SH-SY5Y (cell line): ENCODE measurements around the gene ONECUT3.

Experiments used
- GATA2 ChIP-seq: IDR thresholded peaks from 2 replicates; pipeline ENCODE4 v1.6.1; 2011; ENCODE audit warnings: mild to moderate bottlenecking, low read depth, low read length
- GATA3 ChIP-seq: IDR thresholded peaks from 2 replicates; pipeline ENCODE4 v1.6.1; 2011; ENCODE audit warnings: low read depth, mild to moderate bottlenecking, low read length, moderate library complexity

ONECUT3 gene

DNA sequence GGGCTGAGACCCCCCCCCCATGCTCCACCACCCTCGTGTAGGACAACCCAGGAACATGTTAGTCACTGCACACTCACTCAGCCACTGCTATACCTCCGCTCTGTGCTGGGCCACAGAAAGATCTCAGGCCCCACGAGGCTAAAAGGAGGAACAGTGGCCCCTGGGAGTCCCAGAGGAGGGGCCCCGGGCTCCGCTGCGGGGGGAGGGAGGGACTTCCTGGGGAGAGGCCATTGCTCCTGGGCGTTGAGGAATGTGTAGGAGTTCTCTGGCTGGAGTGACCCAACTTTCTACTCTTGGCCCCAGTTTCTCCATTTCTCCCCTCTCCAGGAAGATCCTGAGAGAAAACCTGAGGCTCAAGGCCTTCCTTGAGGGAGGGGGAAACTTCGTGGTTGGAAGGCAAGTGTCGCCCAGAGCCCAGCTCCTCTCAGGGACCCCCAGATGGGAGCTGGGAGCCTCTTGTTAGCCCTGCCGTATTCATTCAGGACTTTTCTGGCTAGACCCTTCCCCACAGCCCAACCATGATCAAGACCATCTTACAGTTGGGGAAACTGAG lies 13.6 kb downstream of the ONECUT3 start:
- TF ChIP-seq GATA2: no peak
- no peak for TF ChIP-seq GATA3

DNA sequence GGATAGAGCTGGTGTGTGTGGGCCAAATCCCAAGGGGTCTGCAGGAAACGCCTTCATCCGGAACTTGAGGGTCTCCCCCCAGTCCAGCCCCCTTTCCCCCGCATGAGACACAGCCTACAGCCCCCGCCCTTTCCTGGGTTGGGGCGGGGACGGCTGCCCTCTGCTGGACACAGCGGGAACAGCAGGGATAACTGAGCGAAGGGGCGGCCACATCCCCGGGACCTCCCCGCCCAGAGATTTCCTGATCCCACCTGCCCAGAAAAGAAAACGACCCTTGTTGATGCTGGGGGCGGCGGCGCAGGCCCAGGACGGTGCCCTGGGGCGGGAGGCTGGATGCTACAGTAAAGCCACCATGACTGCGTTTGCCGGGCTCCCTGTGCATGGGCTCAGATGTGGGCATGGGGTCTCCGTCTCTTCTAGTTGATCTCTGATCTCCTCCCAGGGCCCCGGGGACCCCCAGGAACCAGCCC lies 14.2 kb downstream of the ONECUT3 start:
- TF ChIP-seq GATA3: no peak
- no peak for TF ChIP-seq GATA2

DNA sequence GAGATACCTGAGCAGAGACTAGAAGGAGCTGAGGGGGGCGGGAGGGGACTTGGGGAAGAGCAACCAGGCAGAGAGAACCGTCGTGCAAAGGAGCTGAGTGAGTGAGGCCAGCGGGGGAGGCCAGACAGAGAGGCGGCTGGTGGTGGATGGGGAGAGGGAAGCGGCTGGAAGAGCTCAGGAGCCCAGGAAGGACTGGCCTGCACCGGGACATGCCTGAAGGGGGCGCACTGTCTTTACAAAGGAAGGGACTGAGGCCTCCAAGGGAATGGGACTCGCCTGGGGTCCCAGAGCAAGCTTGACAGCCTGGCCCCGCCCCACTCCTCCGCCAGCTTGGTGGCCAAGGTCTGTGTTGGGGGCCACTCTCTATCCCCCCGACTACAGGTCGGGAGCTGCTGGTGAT lies 14.9 kb downstream of the ONECUT3 start:
- no peak for TF ChIP-seq GATA2
- TF ChIP-seq GATA3: no peak

DNA sequence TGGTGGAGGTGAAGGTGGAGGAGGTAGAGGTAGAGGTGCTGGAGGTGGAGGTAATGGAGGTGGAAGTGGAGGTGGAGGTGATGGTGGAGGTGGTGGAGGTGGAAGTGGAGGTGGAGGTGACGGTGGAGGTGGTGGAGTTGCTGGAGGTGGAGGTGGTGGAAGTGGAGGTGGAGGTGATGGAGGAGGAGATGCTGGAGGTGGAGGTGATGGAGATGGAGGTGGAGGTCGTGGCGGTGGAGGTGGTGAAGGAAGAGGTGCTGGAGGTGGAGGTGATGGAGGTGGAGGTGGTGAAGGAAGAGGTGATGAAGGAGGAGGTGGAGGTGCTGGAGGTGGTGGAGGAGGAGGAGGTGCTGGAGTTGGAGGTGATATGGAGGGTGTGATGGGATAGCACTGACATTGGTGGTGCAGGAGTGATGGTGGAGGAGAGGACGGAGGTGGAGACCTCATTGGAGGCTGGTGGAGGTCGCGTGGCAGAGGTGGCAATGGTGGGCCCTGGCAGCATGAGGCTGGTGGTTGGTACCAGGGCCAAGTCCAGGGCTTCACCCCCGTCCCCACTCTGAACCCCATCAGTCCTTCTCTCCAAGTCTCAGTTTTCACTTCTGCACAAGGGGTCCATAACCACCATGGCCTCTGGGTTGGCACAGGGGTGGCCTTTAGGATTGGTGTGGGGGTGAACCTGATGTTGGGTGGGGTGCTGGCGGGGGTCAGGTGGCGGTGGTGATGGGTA lies 15.8 kb downstream of the ONECUT3 start:
- TF ChIP-seq GATA3 (no peak), GATA2 (no peak)

DNA sequence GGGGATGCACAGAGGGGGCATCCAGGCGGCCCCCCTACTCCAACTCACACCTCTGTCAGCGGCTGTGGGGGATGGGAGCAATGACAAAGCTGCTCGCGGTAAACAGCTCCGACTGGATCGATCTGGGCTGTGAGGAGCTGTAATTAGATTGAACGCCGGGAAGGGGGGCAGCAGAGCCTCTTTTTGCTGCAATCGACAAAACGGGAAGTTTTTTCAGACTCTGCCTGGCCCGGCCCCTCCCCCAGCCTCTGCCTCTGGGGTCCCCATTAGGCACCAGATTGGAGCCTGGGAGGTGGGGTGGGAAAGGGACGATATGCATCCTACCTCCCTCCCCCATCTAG lies 16.3 kb downstream of the ONECUT3 start:
- TF ChIP-seq GATA2 (no peak), GATA3 (no peak)

DNA sequence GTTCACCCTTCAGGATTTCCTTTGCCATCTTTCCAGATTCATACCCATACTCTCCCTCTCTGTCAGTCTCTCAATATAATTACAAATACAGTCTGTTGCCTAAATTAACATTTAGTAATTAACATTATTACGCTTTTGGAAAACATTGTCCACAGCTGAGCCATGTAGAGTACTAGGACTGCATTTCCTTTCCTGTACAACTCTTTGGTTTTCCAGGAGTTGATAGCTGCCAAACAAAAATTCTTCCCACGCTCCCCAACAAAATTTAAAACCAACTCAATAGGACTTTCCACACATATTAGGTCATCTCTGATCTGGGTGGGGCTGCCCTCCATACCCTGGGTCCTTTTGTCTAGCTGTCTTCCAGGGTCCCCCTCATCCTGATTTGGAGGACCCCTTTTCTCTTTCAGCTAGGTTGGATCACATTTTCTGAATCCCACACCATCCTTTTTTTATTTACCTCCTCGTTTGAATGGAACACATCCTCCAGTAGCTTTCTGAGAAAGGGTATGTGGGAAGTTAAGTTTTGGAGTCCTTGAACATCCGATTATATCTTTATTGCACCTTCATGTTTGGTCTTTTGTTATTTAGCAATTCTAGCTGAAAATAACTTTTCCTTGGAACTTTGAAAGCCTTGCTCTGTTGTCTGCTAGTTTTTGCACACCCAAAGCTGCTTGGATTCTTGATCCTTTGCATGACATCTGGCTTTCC lies 17.7 kb downstream of the ONECUT3 start:
- no peak for TF ChIP-seq GATA3
- TF ChIP-seq GATA2: no peak

DNA sequence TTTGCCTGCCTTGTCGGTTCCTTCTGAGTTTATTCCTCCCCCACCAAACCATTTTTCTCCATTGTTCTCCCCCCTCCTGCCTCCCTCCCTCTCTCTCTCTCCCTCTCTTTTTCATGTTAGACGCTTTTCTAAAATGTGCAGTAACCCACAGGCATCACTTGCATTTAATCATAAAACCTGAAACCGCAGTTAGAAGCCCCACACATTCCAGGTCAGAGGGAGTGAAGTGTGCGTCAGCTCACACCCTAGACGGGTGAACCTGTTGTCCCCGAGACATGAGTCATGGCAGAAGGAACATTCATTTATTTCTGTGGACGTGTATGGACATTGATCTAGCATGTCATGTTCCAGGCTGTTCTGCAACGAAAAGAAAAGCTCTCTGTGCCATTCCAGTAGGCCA lies 19.9 kb downstream of the ONECUT3 start:
- TF ChIP-seq GATA2: no peak
- no peak for TF ChIP-seq GATA3

DNA sequence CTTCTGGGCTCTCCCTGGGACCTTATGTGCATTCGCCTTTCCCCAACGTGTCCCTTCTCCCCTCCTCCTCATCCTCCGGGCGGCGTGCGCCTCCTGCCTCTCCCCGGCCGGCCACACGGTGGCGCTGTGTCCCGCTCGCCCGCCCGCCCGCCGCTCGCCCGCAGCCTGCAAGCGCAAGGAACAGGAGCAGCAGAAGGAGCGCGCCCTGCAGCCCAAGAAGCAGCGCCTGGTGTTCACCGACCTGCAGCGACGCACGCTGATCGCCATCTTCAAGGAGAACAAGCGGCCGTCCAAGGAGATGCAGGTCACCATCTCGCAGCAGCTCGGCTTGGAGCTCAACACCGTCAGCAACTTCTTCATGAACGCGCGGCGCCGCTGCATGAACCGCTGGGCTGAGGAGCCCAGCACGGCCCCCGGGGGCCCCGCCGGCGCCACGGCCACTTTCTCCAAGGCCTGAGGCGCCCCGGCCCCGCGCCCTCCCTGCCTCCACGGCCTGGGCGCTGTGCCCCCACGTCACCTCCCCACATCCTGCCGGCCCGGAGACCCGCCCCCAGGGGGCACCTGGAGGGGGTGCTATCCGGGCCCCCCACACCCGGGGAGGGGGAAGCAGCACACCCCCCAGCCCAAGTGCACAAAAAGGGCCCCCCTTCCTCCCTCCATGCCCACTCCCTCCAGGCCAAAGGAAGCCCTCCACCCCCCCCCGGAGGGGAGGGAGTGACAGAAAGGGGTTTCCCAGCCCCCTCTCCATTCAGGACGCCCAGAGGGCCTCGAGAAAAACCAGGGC lies 21.9 kb downstream of the ONECUT3 start:
- no peak for TF ChIP-seq GATA3
- no peak for TF ChIP-seq GATA2

DNA sequence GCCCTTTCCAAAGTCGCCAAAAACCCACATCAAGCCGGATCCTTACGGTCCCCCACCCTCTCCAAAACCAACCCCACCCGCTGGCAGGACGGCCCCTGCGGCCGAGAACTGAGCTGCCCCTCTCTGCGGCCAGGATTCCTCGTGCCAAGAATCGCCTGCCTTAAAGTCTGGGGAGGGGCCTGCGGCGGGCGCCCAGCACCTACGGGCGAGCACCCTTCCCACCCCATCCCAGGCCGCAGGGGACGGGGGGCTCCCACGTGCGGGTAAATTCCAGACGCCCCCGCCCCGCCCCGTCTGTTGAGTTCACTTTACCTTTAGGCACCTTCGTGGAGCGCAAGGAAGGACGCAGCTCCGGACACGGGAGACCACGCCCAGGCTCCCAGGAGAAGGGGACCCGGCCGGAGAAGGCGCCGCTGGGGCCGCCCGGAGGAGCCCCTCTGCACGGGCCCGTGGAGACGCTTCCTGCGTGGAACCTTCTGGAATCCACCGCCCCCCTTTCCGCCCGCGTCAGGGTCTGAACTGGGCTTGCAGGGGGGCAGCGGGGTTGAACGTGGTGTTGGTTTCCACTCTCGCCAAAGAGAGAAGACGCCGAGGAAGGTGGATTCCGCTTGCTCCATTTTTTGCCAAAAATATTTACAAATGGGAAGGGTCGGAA lies 22.8 kb downstream of the ONECUT3 start:
- no peak for TF ChIP-seq GATA3
- no peak for TF ChIP-seq GATA2

DNA sequence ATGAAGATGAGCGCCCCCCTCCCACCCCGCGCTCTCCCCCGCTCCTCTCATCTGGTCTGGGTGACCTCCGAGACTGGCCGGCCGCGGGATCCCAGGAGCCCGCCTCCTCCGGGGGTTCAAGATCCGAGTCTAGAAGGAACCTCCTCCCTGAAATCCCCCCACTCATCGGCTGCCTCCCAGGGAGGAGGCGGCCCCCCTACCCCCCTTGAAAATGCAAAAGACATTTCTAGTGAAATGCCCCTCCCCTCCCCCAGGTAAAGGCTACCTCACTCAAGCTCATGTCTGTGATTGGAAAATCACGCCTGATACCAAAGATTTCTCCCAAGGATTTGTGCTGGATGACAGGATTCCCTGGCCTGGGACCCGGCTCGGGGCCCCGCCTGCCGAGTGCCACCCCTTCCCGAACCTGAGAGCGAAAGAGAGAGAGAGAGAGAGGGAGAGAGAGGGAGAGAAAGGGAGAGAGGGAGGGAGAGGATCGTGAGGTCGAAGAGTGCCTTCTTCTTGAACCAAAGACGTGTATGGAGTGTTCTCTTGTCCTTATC lies 23.4 kb downstream of the ONECUT3 start:
- TF ChIP-seq GATA3 (no peak), GATA2 (no peak)

DNA sequence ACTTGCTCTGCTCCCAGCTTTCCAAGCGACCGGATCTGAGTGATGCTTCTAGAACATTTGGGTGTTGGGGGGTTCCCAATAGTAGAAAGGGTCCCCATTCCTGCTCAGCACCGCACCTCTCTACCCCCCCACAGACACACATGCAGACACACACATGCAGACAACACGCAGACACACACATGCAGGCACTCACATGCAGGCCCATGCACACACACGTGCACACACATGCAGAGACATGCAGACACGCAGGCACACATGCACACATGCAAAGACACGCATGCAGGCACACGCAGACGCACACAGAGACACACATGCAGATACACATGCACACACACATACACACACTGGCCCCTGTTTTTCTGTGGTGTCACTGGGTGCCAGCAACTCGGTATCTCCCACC lies 23.8 kb downstream of the ONECUT3 start:
- TF ChIP-seq GATA2: no peak
- no peak for TF ChIP-seq GATA3

DNA sequence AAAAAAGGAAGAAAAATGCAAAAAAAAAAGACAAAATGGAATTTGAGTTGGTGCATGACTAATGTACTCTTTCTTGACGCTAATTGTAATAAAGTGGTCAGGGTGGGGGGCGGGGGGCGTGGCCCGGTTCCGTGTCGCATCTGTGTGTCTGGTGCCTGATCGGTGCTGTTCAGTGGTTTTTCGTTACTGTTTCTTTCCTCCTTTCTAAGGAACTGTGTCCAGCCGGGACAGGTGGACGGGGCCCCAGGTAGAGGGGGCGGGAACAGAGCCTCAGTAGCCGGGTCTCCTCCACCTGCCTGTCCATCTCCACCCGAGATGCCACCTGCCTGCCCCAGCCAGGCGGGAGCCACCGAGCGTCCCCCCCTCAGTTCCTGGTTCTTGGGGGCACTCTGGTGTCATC lies 26.3 kb downstream of the ONECUT3 start:
- TF ChIP-seq GATA2 (no peak), GATA3 (no peak)

DNA sequence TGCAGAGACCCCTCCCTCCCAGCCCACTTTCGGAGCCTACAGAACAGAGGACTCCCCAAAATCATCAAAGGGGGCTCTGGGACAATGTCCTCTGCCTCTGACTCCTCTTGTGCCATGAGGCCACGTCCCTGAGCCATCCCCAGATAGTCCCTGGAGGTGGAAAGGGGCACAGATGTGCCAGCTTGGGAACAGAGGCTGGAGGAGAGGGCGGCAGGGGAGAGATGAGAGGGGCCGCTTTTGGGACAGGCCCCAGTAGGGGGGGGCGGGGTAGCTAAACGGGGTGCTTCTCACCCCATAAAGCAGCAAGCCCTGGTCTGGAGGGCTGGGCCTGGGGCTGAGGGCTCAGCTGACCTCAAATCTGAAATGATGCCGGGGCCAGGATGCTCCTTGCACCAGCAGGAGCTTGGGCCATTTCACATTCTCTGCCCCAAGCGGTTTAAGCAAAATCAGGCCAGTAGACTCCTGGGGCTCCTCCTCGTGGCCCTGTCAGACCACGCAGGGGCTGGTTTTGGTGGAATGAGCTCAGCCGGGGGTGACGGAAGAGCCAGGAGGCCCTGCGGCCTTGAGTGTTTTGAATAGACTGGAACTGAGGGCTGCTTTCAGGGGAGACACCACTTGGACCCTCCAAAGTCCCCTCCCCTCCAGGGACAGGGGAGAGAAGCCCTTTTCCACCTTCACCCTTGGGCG lies 27.1 kb downstream of the ONECUT3 start:
- TF ChIP-seq GATA2 (no peak), GATA3 (no peak)

DNA sequence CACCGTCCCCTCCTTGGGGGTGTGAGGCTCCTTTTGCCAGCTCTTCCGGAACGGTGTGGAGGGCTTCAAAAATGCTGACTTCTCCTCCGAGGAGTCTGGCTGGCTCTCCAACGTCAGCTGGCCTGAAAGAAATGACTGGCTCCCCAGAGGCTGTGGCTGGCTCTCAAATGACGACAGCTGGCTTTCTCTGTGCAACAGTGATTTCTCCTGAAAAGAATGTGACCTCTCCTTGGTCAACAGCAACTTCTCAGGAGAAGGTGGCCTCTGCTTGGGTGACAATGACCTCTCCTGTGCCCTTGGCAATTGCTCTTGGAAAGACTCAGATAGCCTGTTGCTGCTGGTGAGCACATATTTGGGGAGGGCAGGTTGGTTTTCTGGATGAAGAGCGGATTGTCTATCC lies 29.2 kb downstream of the ONECUT3 start:
- no peak for TF ChIP-seq GATA3
- no peak for TF ChIP-seq GATA2
